HG03280 (cell line): ENCODE data around the gene XIRP1.
"Not testable (repeated sequence)": the region's sequence is repeated elsewhere in the genome, so short reads cannot be mapped to it uniquely, and the experiment has no call there.

ENCODE experiments used
- ATAC-seq: cut with Tn5 transposase; IDR thresholded peaks from one replicate; pipeline ENCODE4 v1.9.1; 2021; ENCODE audit warnings: mild to moderate bottlenecking, moderate library complexity; ENCODE audit not compliant: unreplicated experiment

Gene XIRP1

GRCh38 chr3:39192490-39193092 is at the start of gene XIRP1:
Gene XIRP1 (minus strand): TSS chr3:39192595. CDS start chr3:39189445, 3,150 bp downstream.
- no peak for ATAC-seq

DNA sequence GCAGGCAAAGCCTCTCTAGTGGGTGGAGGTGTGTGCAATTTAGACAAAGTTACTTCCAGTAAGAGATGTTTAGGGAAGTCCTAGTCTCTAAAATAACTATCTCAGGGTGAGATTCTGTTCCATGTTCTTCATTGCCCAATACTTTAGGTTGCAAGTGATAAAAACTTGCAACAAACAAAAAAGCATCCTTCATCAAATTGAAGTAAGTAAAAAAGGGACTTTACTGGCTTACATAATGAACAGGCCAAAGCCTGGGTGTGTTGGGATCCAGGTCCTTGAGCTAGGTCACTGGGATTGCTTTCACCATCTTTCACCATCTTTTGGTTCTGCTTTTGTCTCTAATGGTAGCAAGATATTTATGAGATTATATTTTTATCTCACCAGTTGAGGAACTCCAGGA is 49.2 kb upstream of the XIRP1 start:
- no peak for ATAC-seq

DNA sequence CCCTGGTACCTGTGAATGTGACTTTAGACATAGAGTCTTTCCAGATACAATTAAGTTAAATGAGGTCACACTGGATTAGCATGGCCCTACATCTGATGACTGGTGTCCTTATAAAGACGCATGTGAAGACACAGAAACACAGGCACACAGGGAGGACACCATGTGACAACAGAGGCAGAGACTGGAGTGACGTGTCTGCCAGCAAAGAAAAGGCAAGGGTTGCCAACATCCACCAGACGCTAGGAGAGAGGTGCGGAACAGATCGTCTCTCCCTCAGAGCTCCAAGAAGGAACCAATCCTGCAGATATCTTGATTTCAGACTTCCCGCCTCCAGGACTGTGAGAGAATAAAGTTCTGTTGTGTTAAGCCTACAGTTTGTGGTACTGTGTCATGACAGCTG is 44.6 kb upstream of the XIRP1 start:
- no peak for ATAC-seq

- ATAC-seq: no peak
Observed at GRCh38 chr3:39234651-39235050, 42.3 kb upstream of the XIRP1 start.

DNA sequence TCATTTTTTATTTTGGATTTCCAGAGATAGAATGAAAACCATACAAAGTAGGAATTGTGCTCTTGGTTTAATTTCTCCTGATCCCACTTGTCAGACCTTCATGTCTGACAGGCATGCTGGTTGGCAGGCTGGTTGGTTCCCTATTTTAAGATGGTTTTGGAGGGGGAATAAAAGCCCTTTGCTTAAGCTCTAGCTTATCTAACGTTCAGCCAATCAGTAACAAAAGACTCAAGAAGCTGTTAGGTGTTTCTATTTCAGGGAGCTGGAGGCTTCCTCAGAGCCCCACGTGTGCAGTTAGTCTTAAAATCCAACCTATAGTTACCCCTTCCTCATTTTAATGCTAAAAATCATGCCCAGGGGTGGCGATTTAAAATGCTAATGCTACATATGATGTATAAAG is 40.5 kb upstream of the XIRP1 start:
- no peak for ATAC-seq

DNA sequence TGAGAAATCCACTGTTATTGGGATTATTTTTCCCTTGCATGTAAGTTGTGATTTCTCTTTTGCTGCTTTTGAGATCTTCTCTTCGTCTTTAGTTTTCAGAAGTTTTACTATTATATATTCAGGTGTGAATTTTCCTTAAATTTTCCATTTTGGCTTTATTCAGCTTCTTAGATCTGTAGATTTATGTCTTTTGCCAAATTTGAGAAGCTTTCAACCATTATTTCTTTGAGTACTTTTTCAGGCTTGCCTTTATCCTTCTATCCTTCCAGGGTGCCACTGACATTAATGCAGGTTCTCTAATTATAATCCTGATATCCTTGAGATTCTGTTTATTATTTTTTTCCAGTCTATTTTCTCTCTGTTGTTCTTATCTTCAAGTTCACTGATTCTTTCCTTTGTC is 38.1 kb upstream of the XIRP1 start:
- no peak for ATAC-seq

DNA sequence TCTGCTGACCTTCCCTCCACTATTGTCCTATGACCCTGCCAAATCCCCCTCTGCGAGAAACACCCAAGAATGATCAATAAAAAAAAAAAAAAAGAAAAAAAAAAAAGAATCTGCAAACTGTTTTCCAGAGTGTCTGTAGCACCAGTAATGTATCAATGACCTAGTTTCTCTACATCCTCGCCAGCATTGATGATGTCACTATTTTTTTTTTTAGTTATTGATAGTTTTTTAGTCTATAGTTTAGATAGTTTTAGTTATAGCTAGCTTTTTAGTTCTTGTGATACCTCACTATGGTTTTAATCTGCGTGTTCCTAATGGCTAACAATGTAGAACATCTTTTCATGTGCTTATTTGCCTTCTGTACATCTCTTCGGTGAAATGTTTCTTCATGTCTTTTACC is 36.1 kb upstream of the XIRP1 start:
- ATAC-seq: no peak

GRCh38 chr3:39227596-39227995 is 35.2 kb upstream of the XIRP1 start:
- not testable (repeated sequence) for ATAC-seq

- ATAC-seq: no peak
Observed at GRCh38 chr3:39226106-39226741, 33.8 kb upstream of the XIRP1 start.

GRCh38 chr3:39224288-39224687 is 31.9 kb upstream of the XIRP1 start:
- ATAC-seq: no peak

GRCh38 chr3:39222939-39223338 is 30.5 kb upstream of the XIRP1 start:
- no peak for ATAC-seq

DNA sequence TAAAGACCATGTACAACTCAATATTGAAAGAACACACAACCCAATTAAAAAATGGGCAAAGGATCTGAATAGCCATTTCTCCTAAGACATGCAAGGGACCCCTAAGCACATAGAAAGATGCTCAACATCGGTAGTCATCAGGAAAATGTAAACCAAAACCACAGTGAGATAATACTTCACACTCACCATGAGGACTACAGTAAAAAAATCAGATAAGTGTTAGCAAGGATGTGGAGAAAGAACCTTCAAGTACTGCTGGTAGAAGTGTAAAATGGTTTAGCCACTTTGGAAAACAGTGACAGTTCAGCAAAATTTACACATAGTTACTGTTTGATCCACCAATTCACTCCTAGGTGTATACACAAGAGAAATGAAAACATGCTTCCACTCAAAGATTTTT is 30.1 kb upstream of the XIRP1 start:
- ATAC-seq: no peak

DNA sequence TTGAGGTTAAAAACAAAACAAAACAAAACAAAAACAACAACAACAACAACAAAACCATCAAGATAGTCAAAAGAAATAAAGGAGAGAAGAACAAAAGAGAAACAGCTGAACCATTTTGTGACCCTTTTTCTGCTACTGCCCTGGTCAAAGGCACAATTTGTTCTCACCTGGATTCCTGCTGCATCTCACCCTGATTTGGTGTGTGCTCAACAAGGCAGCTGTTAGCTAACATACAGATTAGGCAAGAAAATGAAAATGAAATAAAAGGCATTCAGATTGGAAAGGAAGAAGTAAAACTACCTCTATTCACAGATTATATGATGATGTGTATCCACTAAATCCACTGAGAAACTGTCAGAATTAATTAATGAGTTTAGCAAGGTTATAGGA is 28.7 kb upstream of the XIRP1 start:
- no peak for ATAC-seq

DNA sequence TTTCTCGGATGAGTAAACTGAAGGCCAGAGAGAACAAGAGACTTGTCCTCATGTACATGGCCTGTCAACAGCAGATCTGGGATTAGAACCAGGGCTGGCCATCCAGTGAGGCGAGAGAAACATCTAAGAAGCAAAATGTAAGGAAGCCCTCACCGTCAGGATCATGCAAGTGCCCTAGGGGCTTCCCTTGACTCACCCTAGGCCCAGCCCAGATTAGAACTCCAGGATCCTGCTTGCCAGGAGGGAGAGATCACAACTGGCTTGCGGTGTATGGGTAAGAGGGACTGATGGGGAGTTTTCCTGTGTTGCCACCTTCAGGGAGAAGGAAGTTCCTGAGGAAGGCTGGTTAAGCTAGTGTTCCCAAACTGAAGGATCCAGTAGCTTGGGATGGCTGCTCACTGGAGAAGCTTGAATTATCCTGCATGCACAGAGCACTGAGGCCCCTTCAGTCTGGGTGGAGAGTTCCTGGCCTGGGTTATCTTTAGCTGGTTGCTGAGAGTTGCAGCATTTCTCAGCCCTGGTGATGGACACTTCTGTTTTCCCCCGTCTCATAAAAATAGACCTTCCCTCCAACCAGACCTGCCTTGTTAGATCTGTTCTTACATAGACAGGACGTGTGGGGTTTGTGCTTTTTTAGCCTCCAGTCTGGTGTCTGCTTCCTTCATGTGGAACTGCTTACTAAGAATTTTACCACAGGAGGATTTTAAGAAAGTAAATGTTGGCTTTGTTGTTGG is 28.2 kb upstream of the XIRP1 start:
- no peak for ATAC-seq

DNA sequence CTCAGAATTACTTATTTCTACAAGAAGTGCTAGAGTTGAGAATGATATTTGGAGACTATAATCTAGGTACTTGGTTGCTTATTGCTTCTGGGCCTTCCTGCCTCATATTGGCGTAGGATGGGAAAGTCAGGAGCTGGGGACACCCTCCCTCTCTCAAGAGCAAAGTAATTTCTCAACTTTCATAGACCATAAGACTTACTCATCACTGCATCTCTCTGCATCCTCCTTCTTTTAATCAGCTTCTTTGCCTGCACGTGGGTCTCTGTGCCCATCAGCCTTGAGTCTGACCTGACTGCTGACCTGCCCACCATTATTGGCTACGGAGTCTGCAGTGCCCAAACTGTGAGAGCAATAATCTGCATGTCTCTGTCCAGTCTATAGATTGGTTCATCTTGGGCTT is 27.3 kb upstream of the XIRP1 start:
- ATAC-seq: no peak

DNA sequence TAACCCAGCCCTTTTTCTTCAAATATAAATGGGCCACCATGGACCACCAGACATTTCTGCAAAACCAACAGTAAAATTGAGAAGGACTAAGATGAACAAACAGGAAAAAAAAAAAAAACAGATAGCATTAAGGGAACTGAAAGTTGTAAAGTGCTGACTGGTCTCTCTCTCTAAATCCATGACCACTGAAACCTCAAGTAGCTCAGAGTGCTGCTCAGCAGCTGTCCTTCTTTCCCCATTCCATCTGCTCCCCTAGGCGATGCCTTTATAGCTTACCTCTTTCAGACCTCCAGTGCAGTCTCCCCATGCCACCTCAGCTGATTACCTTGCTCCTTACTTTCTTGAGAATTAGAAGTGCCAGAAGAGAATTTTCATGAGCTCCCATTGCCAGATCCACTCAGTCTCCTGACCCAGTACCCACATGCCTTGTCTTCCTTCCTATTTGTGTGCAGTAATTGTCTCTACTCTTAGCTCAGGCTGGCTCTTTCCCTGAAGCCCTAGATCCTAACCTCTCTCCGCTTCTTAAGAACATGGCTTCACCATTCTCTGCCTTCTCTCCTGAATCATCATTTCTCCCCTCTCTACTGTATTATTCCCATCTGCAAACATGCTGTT is 23.9 kb upstream of the XIRP1 start:
- ATAC-seq: peak; percentile 97

GRCh38 chr3:39213613-39214012 is 21.2 kb upstream of the XIRP1 start:
- ATAC-seq: no peak

GRCh38 chr3:39212665-39213064 is 20.3 kb upstream of the XIRP1 start:
- no peak for ATAC-seq

- no peak for ATAC-seq
Observed at GRCh38 chr3:39211332-39212130, 19.1 kb upstream of the XIRP1 start.

GRCh38 chr3:39210078-39210477 is 17.7 kb upstream of the XIRP1 start:
- ATAC-seq: no peak

DNA sequence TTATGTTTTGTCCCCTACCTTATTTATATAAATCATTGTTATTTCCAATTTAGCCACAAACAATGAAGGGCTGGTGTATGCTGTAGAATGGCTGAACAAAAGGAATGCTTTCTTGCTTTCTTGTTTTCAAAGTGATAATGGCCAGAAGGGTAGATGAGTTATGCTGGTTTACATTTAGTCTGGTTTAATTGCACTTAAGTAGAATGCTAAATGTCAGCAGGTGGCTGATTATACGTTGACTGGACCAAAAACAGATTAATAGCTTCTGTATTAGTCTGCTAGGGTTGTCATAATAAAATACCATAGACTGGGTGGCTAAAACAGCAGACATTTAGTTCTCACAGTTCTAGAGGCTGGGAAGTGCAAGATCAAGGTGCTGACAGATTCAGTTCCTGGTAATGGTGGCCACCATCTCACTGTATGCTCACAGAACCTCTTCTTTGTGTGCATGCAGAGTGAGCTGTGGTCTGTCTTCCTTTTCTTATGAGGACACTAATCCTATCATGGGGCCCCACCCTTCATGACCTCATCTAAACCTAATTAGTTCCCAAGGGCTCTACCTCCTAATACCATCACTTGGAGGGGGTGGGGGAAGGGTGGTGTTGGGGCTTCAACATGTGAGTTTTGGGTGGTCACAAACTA is 17.1 kb upstream of the XIRP1 start:
- no peak for ATAC-seq
